GM12878 (cell line): ENCODE data around the gene PRSS8. TPM values are rescaled to one million over a fixed set of nuclear protein-coding genes. Genes with fewer than 3 reads are reported as not detected.

Experiments used
- ATAC-seq: fragments of 200-7000 bp; cut with Tn5 transposase; 3 replicates; pipeline ENCODE4 v1.9.1; 2020; ENCODE audit warnings: mild to moderate bottlenecking, moderate library complexity
- BruUV-seq: library from RNA; stranded (reverse); fragments of 400-500 nt; replicated peaks from 2 replicates; lab custom pipeline; 2021; lab: Mats Ljungman, UMichigan
- CTCF ChIA-PET: fragments of 300-600 bp; sonication (Branson Sonifier 250); formaldehyde crosslinking; extraction: SDS; loops from one replicate; lab custom pipeline; 2021; ENCODE audit warnings: inconsistent platforms; lab: Yijun Ruan, JAX
- POLR2A ChIA-PET: fragments of 350-600 bp; formaldehyde crosslinking; extraction: SDS; loops from one replicate; lab custom pipeline; 2021; ENCODE audit warnings: inconsistent platforms; lab: Charles Lee
- RAD21 ChIA-PET: fragments of 300-600 bp; sonication (Branson Sonifier 250); formaldehyde crosslinking; loops from one replicate; lab custom pipeline; 2023; ENCODE audit warnings: antibody characterized with exemption; ENCODE audit not compliant: unreplicated experiment; lab: Charles Lee
- SMC1A ChIA-PET: fragments of 300-600 bp; sonication (Branson Sonifier 250); formaldehyde crosslinking; loops from one replicate; lab custom pipeline; 2023; ENCODE audit not compliant: unreplicated experiment, uncharacterized antibody; lab: Charles Lee
- DNase-seq: peaks from one replicate; pipeline ENCODE4 v3.0.0-alpha.2; 2011; ENCODE audit warnings: low read depth, low spot score
- FAIRE-seq: peaks from 3 replicates; lab custom pipeline; 2011; peaks lifted over from hg19 to GRCh38; lab: Jason Lieb, UNC
- H2AFZ ChIP-seq: 2 replicates; pipeline ENCODE4 v1.6.0; 2011; ENCODE audit warnings: low read depth, low read length, control low read depth; ENCODE audit not compliant: control insufficient read depth
- H3K27ac ChIP-seq: 2 replicates; pipeline ENCODE4 v1.5.1; 2011; ENCODE audit warnings: control low read depth; ENCODE audit not compliant: control insufficient read depth, insufficient read depth
- H3K27me3 ChIP-seq, 2 experiments: replicated peaks in 1 of 2; 2 replicates each; pipeline versions ENCODE4 v1.6.0 to v1.6.1; 2011; ENCODE audit warnings: low read length in 1 of 2; ENCODE audit not compliant: control insufficient read depth in 2 of 2, insufficient read depth in 2 of 2
- H3K36me3 ChIP-seq, 2 experiments: 2 replicates each; pipeline ENCODE4 v1.5.1; 2011; ENCODE audit warnings: low read length in 1 of 2; ENCODE audit not compliant: control insufficient read depth in 2 of 2, insufficient read depth in 2 of 2
- H3K4me1 ChIP-seq: 2 replicates; pipeline ENCODE4 v1.6.1; 2011; ENCODE audit warnings: mild to moderate bottlenecking, low read length, moderate library complexity, mixed read lengths; ENCODE audit not compliant: control insufficient read depth, insufficient read depth
- H3K4me2 ChIP-seq: 2 replicates; pipeline ENCODE4 v1.6.0; 2011; ENCODE audit warnings: control low read depth; ENCODE audit not compliant: control insufficient read depth, insufficient read depth
- H3K4me3 ChIP-seq: fragments of 200-600 bp; sonication (generic); 2 replicates; pipeline ENCODE4 v1.5.1; 2016
- H3K79me2 ChIP-seq: 2 replicates; pipeline ENCODE4 v1.6.0; 2011; ENCODE audit warnings: low read length; ENCODE audit not compliant: control insufficient read depth, insufficient read depth
- H3K9ac ChIP-seq: 2 replicates; pipeline ENCODE4 v1.8.0; 2011; ENCODE audit warnings: low read length, control low read depth, mixed read lengths; ENCODE audit not compliant: control insufficient read depth, insufficient read depth
- H3K9me3 ChIP-seq: replicated peaks from 3 replicates; pipeline ENCODE4 v1.5.1; 2011; ENCODE audit warnings: mild to moderate bottlenecking, low read length; ENCODE audit not compliant: control insufficient read depth, insufficient read depth
- H4K20me1 ChIP-seq: 2 replicates; pipeline ENCODE4 v1.6.0; 2011; ENCODE audit not compliant: control insufficient read depth, insufficient read depth
- BCL11A ChIP-seq: IDR thresholded peaks from 2 replicates; pipeline ENCODE4 v1.6.1; 2011; ENCODE audit warnings: low read depth, low read length
- CBX3 ChIP-seq: fragments of 200-600 bp; sonication (generic); IDR thresholded peaks from 2 replicates; pipeline ENCODE4 v1.6.1; 2016; ENCODE audit warnings: low read depth, borderline replicate concordance
- IRF5 ChIP-seq: fragments of 450-650 bp; IDR thresholded peaks from 2 replicates; pipeline ENCODE4 v1.6.1; 2017; ENCODE audit warnings: borderline replicate concordance
- NBN ChIP-seq: fragments of 450-650 bp; IDR thresholded peaks from 2 replicates; pipeline ENCODE4 v1.6.1; 2016
- POLR2A ChIP-seq: IDR thresholded peaks from 2 replicates; pipeline ENCODE4 v1.6.1; 2011; ENCODE audit warnings: low read depth, mild to moderate bottlenecking, low read length
- WRNIP1 ChIP-seq: IDR thresholded peaks from 2 replicates; pipeline ENCODE4 v1.6.1; 2011; ENCODE audit warnings: low read depth, low read length, improper control_type of control experiment, borderline replicate concordance
- ZNF592 ChIP-seq: fragments of 450-650 bp; IDR thresholded peaks from 2 replicates; pipeline ENCODE4 v1.6.1; 2017; ENCODE audit warnings: mild to moderate bottlenecking, moderate library complexity
- WGBS: methylation state at CpG from one replicate; pipeline ENCODE4 v1.1.6; 2016; ENCODE audit warnings: low lambda C conversion rate; ENCODE audit not compliant: insufficient replicate concordance, insufficient coverage; ENCODE audit errors: missing lambda C conversion rate; 5-methylcytosine and 5-hydroxymethylcytosine counted together
- in situ Hi-C: fragments of 300-500 bp; cut with MboI; formaldehyde crosslinking; loops from 9 replicates; pipeline ENCODE4 v1.14.3; 2018; ENCODE audit warnings: mixed read lengths
- intact Hi-C: fragments of 100-400 bp; cut with micrococcal nuclease; formaldehyde crosslinking; loops from one replicate; pipeline ENCODE4 v1.14.2; 2022; ENCODE audit not compliant: unreplicated experiment
- polyA plus RNA-seq, 11 experiments: library from polyadenylated mRNA; depleted of rRNA in 4 of 11; unstranded in 6 of 11; stranded (reverse) in 5 of 11; fragments of >200 nt; fragmentation: Nextera tagmentation in 4 of 11; fragmentation: Illumina TruSeq in 1 of 11; extraction: Ambion mirVana in 4 of 11; extraction: Trizol in 1 of 11; gene quantifications; 1 replicate in 1 of 11; 2 replicates in 10 of 11; pipeline versions ENCODE4 v1.2.1 to v1.2.3, GENCODE V29; 2011 to 2016; ENCODE audit warnings: inconsistent platforms in 2 of 11, missing spikeins in 2 of 11, low read depth in 1 of 11
- total RNA-seq, 4 experiments: library from RNA; depleted of rRNA in 3 of 4; stranded (reverse); fragments of >200 nt in 3 of 4; fragmentation: Illumina TruSeq in 1 of 4; extraction: Trizol in 1 of 4; gene quantifications; 2 replicates each; pipeline versions ENCODE4 v1.2.1 to v1.2.3, GENCODE V29; 2013 to 2021

The PRSS8 gene
- total and polyA plus RNA-seq, 10 of the 15 experiments (the other 5 are each of a cell fraction or from before 2014, with no cell fraction given): 0.33 to 0.58 TPM; not detected in 8

- CTCF ChIA-PET: no interaction called here
- Histone ChIP-seq H3K27ac (no peak overlapping the region), H3K36me3 (no peaks in the 10 kb centered on the region; a peak in 2 of 4 replicates), H3K4me1 (no peaks in the 10 kb centered on the region), H4K20me1 (no peaks in the 10 kb centered on the region), H3K27me3 (no peaks in the 10 kb centered on the region), H3K4me2 (no peak overlapping the region), H3K79me2 (no peaks in the 10 kb centered on the region), H2AFZ (no peak overlapping the region), H3K9ac (no peak overlapping the region), H3K9me3 (no peaks in the 10 kb centered on the region), H3K4me3 (no peak overlapping the region)
- in situ Hi-C loops: no loop called here
- no TSS peak for BruUV-seq
- no peak for DNase-seq
- SMC1A ChIA-PET: no interaction called here
- POLR2A ChIA-PET: no interaction called here
- no peak for FAIRE-seq
- 94% methylated on average over 11 of the region's 11 CpGs for WGBS
- intact Hi-C loops: no loop called here
- RAD21 ChIA-PET: no interaction called here
- no peak for ATAC-seq
- TF ChIP-seq CBX3 (no peak), POLR2A (no peak), NBN (no peak), IRF5 (no peak), BCL11A (no peak), WRNIP1 (no peak), ZNF592 (no peak)
- TF ChIP-seq, all 136 proteins: peak for 0
Observed at GRCh38 chr16:31131416-31131815, 4.1 kb downstream of the PRSS8 start.
